HUES6 (cell line): ENCODE data around the gene JMJD8.

ENCODE experiments used
- H3K27ac ChIP-seq: 2 replicates; pipeline ENCODE4 v1.7.0; 2013; ENCODE audit warnings: low read depth, mild to moderate bottlenecking, low read length, inconsistent platforms
- H3K27me3 ChIP-seq: 2 replicates; pipeline ENCODE4 v1.6.1; 2013; ENCODE audit warnings: low read length; ENCODE audit not compliant: control insufficient read depth, insufficient read depth
- H3K36me3 ChIP-seq: 2 replicates; pipeline ENCODE4 v1.6.1; 2013; ENCODE audit warnings: low read length; ENCODE audit not compliant: control insufficient read depth, insufficient read depth
- H3K4me1 ChIP-seq: 2 replicates; pipeline ENCODE4 v1.6.1; 2013; ENCODE audit warnings: low read length; ENCODE audit not compliant: control insufficient read depth, insufficient read depth
- H3K4me3 ChIP-seq: 2 replicates; pipeline ENCODE4 v1.5.1; 2013; ENCODE audit warnings: low read depth, low read length
- H3K9ac ChIP-seq: one replicate; pipeline ENCODE4 v1.6.1; 2013; ENCODE audit warnings: mild to moderate bottlenecking, low read length
- H3K9me3 ChIP-seq: 2 replicates; pipeline ENCODE4 v1.6.1; 2013; ENCODE audit warnings: low read depth, low read length; ENCODE audit not compliant: control insufficient read depth, insufficient read depth

JMJD8 gene

DNA sequence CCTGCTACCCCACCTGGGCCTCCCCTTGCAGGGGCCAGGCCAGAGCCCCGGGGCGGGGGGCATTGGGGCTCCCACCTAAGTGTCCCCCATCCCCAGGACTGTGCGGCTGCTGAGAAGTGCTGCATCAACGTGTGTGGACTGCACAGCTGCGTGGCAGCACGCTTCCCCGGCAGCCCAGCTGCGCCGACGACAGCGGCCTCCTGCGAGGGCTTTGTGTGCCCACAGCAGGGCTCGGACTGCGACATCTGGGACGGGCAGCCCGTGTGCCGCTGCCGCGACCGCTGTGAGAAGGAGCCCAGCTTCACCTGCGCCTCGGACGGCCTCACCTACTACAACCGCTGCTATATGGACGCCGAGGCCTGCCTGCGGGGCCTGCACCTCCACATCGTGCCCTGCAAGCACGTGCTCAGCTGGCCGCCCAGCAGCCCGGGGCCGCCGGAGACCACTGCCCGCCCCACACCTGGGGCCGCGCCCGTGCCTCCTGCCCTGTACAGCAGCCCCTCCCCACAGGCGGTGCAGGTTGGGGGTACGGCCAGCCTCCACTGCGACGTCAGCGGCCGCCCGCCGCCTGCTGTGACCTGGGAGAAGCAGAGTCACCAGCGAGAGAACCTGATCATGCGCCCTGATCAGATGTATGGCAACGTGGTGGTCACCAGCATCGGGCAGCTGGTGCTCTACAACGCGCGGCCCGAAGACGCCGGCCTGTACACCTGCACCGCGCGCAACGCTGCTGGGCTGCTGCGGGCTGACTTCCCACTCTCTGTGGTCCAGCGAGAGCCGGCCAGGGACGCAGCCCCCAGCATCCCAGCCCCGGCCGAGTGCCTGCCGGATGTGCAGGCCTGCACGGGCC lies 51.4 kb downstream of the JMJD8 start:
- H3K4me3 ChIP-seq, result no peak overlapping the region
- peaks cover 19% of the 10 kb centered on the region for H3K36me3 ChIP-seq
- H3K9ac ChIP-seq, result no peak overlapping the region
- peaks cover 34% of the 10 kb centered on the region for H3K4me1 ChIP-seq
- no peaks in the 10 kb centered on the region for H3K27me3 ChIP-seq
- no peaks in the 10 kb centered on the region for H3K9me3 ChIP-seq
- no peak overlapping the region for H3K27ac ChIP-seq

- Histone ChIP-seq H3K9me3 (no peaks in the 10 kb centered on the region), H3K4me3 (no peak overlapping the region), H3K4me1 (peaks cover 33% of the 10 kb centered on the region), H3K27me3 (no peaks in the 10 kb centered on the region), H3K36me3 (peaks cover 24% of the 10 kb centered on the region), H3K9ac (no peak overlapping the region), H3K27ac (no peak overlapping the region)
Observed at GRCh38 chr16:631808-632358, 52.3 kb downstream of the JMJD8 start.
